Memory B cell (primary cell): ENCODE results near the gene VAMP2.

Source experiments
- ATAC-seq: fragments of 150-1000 bp; cut with Tn5 transposase; 2 replicates; pipeline ENCODE4 v1.10.0; 2021; ENCODE audit warnings: low read depth, mild to moderate bottlenecking, moderate library complexity
- DNase-seq, 2 donors: peaks; one replicate each; pipeline ENCODE4 v3.0.0; 2022; ENCODE audit warnings: low spot score in 2 of 2
- H3K27ac Mint-ChIP-seq: one replicate; pipeline ENCODE4 v1.8.0; 2022; ENCODE audit warnings: mild to moderate bottlenecking, moderate library complexity, mixed read lengths
- H3K27me3 Mint-ChIP-seq: one replicate; pipeline ENCODE4 v1.8.0; 2022; ENCODE audit warnings: mixed read lengths
- H3K36me3 Mint-ChIP-seq: one replicate; pipeline ENCODE4 v1.8.0; 2022; ENCODE audit warnings: mild to moderate bottlenecking, mixed read lengths
- H3K4me1 Mint-ChIP-seq: one replicate; pipeline ENCODE4 v1.8.0; 2022; ENCODE audit warnings: mixed read lengths
- H3K4me3 Mint-ChIP-seq: one replicate; pipeline ENCODE4 v1.8.0; 2022; ENCODE audit warnings: mild to moderate bottlenecking, moderate library complexity, mixed read lengths
- H3K9me3 Mint-ChIP-seq: one replicate; pipeline ENCODE4 v1.8.0; 2022; ENCODE audit warnings: mixed read lengths

The VAMP2 gene

GRCh38 chr17:8122422-8122923 lies 40.3 kb downstream of the VAMP2 start:
- Mint-ChIP-seq H3K27me3 (peaks cover 44% of the 10 kb centered on the region), H3K27ac (peak overlapping the region; percentile 64), H3K9me3 (no peaks in the 10 kb centered on the region), H3K4me3 (peak overlapping the region; percentile 77), H3K36me3 (peaks cover 2% of the 10 kb centered on the region), H3K4me1 (peaks cover 66% of the 10 kb centered on the region)
- DNase-seq (no peak), ATAC-seq (no peak)

GRCh38 chr17:8121681-8122421 lies 40.9 kb downstream of the VAMP2 start:
- Mint-ChIP-seq H3K9me3 (no peaks in the 10 kb centered on the region), H3K27ac (peak overlapping the region; percentile 64), H3K27me3 (peaks cover 39% of the 10 kb centered on the region), H3K36me3 (peaks cover 2% of the 10 kb centered on the region), H3K4me1 (peaks cover 61% of the 10 kb centered on the region), H3K4me3 (peak overlapping the region; percentile 77)
- DNase-seq (peak in 1 of 2 donors; percentile 66), ATAC-seq (no peak)

GRCh38 chr17:8121407-8121680 lies 41.4 kb downstream of the VAMP2 start:
- Mint-ChIP-seq H3K27me3 (peaks cover 39% of the 10 kb centered on the region), H3K36me3 (peaks cover 2% of the 10 kb centered on the region), H3K4me3 (peak overlapping the region; percentile 81), H3K4me1 (peaks cover 58% of the 10 kb centered on the region), H3K27ac (peak overlapping the region; percentile 99), H3K9me3 (no peaks in the 10 kb centered on the region)
- no peak for ATAC-seq
- DNase-seq = no peak

DNA sequence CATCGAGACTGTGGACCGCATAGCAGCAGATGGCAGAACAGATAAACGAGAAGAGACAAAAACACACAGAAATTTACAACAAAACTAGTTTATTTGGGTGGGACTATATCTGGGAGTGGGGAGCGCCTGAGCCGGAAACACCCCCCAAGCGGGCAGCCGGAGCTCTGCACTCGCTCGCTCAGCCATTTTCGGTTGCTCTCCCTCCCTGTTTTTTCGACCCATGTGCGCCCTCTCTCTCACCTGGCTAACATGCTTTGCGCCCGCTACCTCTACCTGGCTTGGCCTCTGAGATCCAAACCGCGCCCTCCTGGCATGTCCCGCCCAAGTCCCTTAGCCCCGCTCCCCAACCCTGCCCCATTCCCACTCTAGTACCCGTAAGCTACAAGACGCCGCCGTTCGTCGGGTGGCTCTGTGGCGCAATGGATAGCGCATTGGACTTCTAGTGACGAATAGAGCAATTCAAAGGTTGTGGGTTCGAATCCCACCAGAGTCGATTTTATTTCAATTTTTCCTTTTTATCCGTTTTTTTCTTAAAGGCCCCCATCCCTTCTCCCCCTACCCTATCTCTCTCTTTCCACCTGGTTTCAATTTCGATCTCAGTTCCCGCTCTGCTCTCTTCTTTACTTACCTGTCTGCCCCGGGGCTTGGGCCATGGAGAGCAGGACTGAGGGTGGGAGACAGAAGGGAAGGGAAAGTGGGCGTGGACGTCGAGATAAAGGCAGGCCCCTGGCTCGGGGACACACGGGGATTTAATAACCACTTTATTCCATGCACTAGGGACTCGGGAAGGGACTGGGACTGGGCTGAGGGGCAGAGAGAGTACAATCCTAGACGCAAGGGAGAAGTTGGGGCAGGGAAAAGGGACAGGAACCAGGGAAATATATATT lies 42.0 kb downstream of the VAMP2 start:
- Mint-ChIP-seq H3K4me1 (peaks cover 53% of the 10 kb centered on the region), H3K4me3 (peak overlapping the region; percentile 81)

DNA sequence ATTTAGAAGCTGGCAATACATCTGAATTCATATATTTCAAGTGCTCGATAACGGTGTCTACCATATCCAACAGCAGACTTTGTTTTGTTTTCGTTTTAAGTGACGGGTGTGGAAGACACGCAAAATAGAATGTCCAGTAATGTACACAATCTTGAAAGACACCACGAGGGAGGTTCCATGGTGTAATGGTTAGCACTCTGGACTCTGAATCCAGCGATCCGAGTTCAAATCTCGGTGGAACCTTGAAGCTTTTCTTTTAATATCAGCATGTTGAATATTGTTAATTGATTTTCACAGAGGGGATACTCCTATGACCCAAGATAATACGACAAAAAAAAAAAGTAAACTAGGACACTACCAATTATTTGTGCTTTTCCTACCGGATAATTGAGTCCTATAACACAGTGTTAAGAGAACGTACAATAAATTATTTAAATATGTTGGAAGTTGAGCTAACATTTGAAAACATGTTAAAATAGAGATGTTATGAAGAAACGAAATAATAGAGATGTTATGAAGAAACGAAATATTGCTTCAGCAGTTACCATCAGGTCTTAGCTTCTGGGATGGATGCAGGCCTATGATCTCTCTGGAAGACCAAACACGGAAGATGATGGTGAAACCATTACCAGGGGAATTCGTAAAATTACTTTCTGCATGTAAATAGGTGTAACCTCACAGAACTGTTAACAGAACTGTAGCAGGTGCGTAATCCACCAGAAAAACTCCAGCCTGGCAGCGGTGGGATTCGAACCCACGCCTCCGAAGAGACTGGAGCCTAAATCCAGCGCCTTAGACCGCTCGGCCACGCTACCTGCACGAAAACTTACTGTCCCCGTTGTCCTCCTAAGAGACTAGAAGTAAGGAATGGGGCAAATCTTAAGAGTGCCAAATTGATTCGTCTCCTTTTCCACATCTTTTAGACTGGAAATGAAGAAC lies 42.9 kb downstream of the VAMP2 start:
- H3K36me3 Mint-ChIP-seq = no peaks in the 10 kb centered on the region
- H3K4me3 Mint-ChIP-seq = peak overlapping the region; percentile 81
- DNase-seq = peak; percentile 83 to 86
- H3K4me1 Mint-ChIP-seq = peaks cover 48% of the 10 kb centered on the region
- H3K27me3 Mint-ChIP-seq = peaks cover 44% of the 10 kb centered on the region
- H3K9me3 Mint-ChIP-seq = no peaks in the 10 kb centered on the region
- H3K27ac Mint-ChIP-seq = peak overlapping the region; percentile 99
- peak; percentile 65 for ATAC-seq

More for the DNA sequence above, 42.0 kb downstream of the VAMP2 start:
- DNase-seq (peak in 1 of 2 donors; percentile 55), ATAC-seq (peak; percentile 4)
- Mint-ChIP-seq H3K27ac (peak overlapping the region; percentile 99), H3K36me3 (no peaks in the 10 kb centered on the region), H3K27me3 (peaks cover 38% of the 10 kb centered on the region), H3K9me3 (no peaks in the 10 kb centered on the region)

DNA sequence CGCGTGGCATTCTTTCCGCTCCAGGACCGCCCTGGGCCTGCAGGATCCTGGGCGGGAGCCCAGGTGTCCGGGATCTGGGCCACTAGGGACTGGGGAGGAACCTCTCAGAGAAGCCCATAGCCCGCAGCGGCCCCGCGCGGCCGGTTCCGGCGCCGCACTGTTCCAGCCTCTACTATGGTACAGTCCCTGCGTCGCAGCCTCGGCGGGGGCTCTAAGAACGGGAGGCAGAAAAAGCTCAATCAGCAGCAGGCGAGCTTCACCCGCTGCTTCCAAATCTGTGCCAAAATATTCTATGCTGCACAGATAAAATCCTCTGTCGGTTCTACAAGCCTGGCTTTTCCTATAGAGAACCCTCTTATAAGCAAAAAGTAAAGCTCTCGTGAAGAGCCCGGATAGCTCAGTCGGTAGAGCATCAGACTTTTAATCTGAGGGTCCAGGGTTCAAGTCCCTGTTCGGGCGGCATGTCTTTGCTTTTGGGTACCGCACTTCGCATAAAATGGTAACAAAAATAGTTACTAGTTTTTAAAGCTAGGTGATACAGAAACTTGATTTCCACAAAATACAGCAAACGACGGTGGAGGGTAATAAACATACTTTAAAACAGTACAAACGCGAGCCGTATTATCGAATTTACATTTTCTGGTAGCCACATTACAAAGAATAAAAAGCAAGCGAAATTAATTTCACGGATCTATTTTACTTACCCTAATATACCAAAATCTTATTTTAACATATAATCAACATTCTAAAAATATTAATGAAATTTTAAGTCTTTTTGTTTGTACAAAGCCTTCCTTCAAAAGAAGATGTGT lies 43.8 kb downstream of the VAMP2 start:
- peaks cover 44% of the 10 kb centered on the region for H3K27me3 Mint-ChIP-seq
- no peaks in the 10 kb centered on the region for H3K9me3 Mint-ChIP-seq
- DNase-seq (peak; percentile 77 to 89), ATAC-seq (peak; percentile 68)
- peak overlapping the region; percentile 85 for H3K4me3 Mint-ChIP-seq
- H3K27ac Mint-ChIP-seq = peak overlapping the region; percentile 99
- H3K36me3 Mint-ChIP-seq = no peaks in the 10 kb centered on the region
- peaks cover 40% of the 10 kb centered on the region for H3K4me1 Mint-ChIP-seq

DNA sequence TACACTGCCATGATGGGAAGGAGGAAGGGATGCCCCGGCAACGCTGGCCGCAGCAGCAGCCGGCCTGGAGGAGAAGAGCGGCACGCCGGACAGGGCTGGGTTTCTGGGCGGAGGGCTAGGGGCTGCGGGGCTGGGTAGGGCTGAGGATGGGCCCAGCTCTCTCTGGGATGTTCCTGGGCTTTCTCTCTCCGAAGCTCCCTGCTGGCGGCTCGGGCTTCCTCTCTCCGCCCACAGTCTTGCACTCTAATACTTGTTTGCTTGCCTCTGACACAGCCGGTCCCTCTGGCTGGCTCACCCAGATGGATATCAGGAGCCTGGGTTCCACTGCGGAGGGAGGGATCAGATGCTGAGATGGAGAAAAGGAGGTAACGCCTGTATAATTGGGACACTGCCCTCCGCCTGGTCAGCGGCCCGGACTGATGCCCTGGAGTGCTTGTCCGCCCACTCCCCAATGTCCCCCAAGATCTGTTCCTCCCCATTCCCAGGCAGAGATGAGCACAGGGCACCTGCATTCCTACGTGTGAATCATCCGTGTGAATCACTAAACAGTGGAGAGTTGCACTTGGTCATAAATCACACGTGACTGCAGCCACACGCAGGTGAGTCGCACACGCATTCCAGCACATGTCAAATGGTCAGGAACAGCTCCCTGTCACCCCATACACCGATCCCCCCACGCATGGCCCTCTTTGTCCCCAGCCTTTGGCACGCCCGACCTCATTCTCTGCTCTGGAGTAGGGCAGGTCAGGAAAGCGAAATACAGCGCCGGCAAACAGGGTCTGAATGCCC lies 44.6 kb downstream of the VAMP2 start, which contains the start of gene ALOXE3:
Gene ALOXE3, minus strand, starts transcription at position 535 of the 789 bp plus-strand sequence. Its CDS starts 524 bp downstream, at position 11.
- DNase-seq (no peak), ATAC-seq (peak; percentile 0)
- Mint-ChIP-seq H3K4me1 (peaks cover 32% of the 10 kb centered on the region), H3K36me3 (no peaks in the 10 kb centered on the region), H3K9me3 (no peaks in the 10 kb centered on the region), H3K4me3 (peak within 1 kb of the TSS; percentile 85), H3K27me3 (peaks cover 40% of the 10 kb centered on the region), H3K27ac (peak within 1 kb of the TSS; percentile 99)

- DNase-seq (no peak), ATAC-seq (no peak)
- peak overlapping the region; percentile 85 for H3K4me3 Mint-ChIP-seq
- H3K9me3 Mint-ChIP-seq = no peaks in the 10 kb centered on the region
- peaks cover 27% of the 10 kb centered on the region for H3K4me1 Mint-ChIP-seq
- H3K27ac Mint-ChIP-seq = no peak overlapping the region
- H3K36me3 Mint-ChIP-seq = no peaks in the 10 kb centered on the region
- H3K27me3 Mint-ChIP-seq = peaks cover 44% of the 10 kb centered on the region
These were observed 45.3 kb downstream of the VAMP2 start for GRCh38 chr17:8117367-8117979.

GRCh38 chr17:8116776-8117175 lies 46.0 kb downstream of the VAMP2 start:
- peaks cover 41% of the 10 kb centered on the region for H3K27me3 Mint-ChIP-seq
- no peaks in the 10 kb centered on the region for H3K36me3 Mint-ChIP-seq
- peaks cover 23% of the 10 kb centered on the region for H3K4me1 Mint-ChIP-seq
- no peak overlapping the region for H3K27ac Mint-ChIP-seq
- H3K4me3 Mint-ChIP-seq = no peak overlapping the region
- H3K9me3 Mint-ChIP-seq = no peaks in the 10 kb centered on the region
- ATAC-seq = no peak
- no peak for DNase-seq

DNA sequence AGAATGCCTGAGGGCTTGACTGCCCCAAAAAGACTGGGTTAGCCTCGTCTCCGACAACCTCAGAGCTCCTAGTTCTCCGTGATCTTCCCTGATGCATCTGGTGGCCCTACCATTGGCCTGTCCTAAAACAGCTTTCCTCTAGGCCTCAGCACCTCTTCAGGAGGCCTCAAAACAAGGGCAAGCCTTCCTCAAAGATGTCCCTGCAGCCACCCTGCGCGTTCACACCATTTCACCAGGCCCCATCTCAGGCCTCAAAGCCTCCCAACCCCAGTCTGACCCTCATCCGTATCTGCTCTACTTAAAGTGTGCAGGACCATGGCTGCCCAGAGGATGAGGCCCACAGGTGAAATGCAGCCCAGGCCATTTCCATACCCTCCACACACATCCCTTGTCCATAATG lies 51.8 kb downstream of the VAMP2 start:
- peak overlapping the region; percentile 28 for H3K4me3 Mint-ChIP-seq

DNA sequence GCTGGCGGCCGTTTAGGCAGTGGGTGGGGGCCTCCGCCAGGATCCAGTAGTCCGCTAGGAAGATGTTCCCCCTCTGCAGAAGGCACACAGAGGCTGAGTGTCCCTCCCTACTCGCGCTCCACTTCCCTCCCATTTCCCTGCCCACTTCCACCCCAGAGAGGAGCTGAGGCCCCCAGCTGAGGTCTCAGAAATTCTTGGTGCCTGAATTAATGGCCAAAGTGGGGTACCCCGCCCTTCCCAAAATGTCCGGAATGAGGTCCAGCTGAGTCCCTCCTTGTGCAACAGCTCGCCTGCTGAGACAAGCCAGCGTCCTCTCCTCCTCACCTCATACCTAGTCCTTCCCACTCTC lies 52.3 kb downstream of the VAMP2 start:
- DNase-seq = no peak
- no peak for ATAC-seq
- H3K27me3 Mint-ChIP-seq = peaks cover 30% of the 10 kb centered on the region
- H3K27ac Mint-ChIP-seq = no peak overlapping the region
- H3K36me3 Mint-ChIP-seq = no peaks in the 10 kb centered on the region
- no peaks in the 10 kb centered on the region for H3K9me3 Mint-ChIP-seq
- no peak overlapping the region for H3K4me3 Mint-ChIP-seq
- peaks cover 3% of the 10 kb centered on the region for H3K4me1 Mint-ChIP-seq

More for the DNA sequence above, 51.8 kb downstream of the VAMP2 start:
- H3K36me3 Mint-ChIP-seq = no peaks in the 10 kb centered on the region
- H3K27me3 Mint-ChIP-seq = peaks cover 34% of the 10 kb centered on the region
- ATAC-seq (no peak), DNase-seq (no peak)
- peaks cover 3% of the 10 kb centered on the region for H3K4me1 Mint-ChIP-seq
- H3K27ac Mint-ChIP-seq = no peak overlapping the region
- H3K9me3 Mint-ChIP-seq = no peaks in the 10 kb centered on the region
